Stimulated activated naive CD4-positive, alpha-beta T cell (primary cell): ENCODE data around the gene RNASE7.

Source experiments
- DNase-seq, 6 experiments: peaks; one replicate each; lab custom pipeline; 2025; lab: John Stamatoyannopoulos, UW

The RNASE7 gene

GRCh38 chr14:21043387-21043973 lies 1.3 kb downstream of the RNASE7 start:
- DNase-seq = no peak

GRCh38 chr14:21043974-21044618 lies 1.9 kb downstream of the RNASE7 start:
- no peak for DNase-seq

- no peak for DNase-seq
Observed at GRCh38 chr14:21047378-21047781, 5.2 kb downstream of the RNASE7 start.

- no peak for DNase-seq
Observed at GRCh38 chr14:21048638-21049037, 6.5 kb downstream of the RNASE7 start.

GRCh38 chr14:21049271-21049673 lies 7.1 kb downstream of the RNASE7 start:
- no peak for DNase-seq

- no peak for DNase-seq
Observed at GRCh38 chr14:21050597-21050996, 8.4 kb downstream of the RNASE7 start.

- DNase-seq = no peak
Observed at GRCh38 chr14:21053184-21054122, 11.3 kb downstream of the RNASE7 start.

- no peak for DNase-seq
Observed at GRCh38 chr14:21054123-21054767, 12.1 kb downstream of the RNASE7 start.

GRCh38 chr14:21054768-21055145 lies 12.6 kb downstream of the RNASE7 start:
- DNase-seq = no peak

GRCh38 chr14:21055432-21056117 lies 13.4 kb downstream of the RNASE7 start:
- no peak for DNase-seq

- no peak for DNase-seq
Observed at GRCh38 chr14:21056520-21057163, 14.5 kb downstream of the RNASE7 start.

GRCh38 chr14:21057803-21058675 lies 15.9 kb downstream of the RNASE7 start, which contains the start of gene RNASE8:
RNASE8 (plus strand) TSS chr14:21057822; CDS start chr14:21057893, 71 bp downstream.
- no peak for DNase-seq

- no peak for DNase-seq
Observed at GRCh38 chr14:21058903-21059302, 16.7 kb downstream of the RNASE7 start.

GRCh38 chr14:21059842-21060613 lies 17.9 kb downstream of the RNASE7 start:
- no peak for DNase-seq

- DNase-seq = no peak
Observed at GRCh38 chr14:21060614-21061346, 18.6 kb downstream of the RNASE7 start.

- DNase-seq = no peak
Observed at GRCh38 chr14:21061347-21061668, 19.1 kb downstream of the RNASE7 start.

- no peak for DNase-seq
Observed at GRCh38 chr14:21063479-21063878, 21.3 kb downstream of the RNASE7 start.

- peak in 2 of 6 experiments; percentile 11 for DNase-seq
Observed at GRCh38 chr14:21066882-21067502, 24.8 kb downstream of the RNASE7 start.
